ENCODE data around the gene TIMMDC1.
"Not testable (repeated sequence)": the region's sequence is repeated elsewhere in the genome, so short reads cannot be mapped to it uniquely, and the experiment has no call there.

The TIMMDC1 gene

GRCh38 chr3:119557192-119557876 is 59.0 kb downstream of the TIMMDC1 start:
- no peak for DNase-seq

- no peak for DNase-seq
Measured at GRCh38 chr3:119557877-119558269, 59.5 kb downstream of the TIMMDC1 start.

- no peak for DNase-seq
Measured at GRCh38 chr3:119558626-119559317, 60.4 kb downstream of the TIMMDC1 start.

DNA sequence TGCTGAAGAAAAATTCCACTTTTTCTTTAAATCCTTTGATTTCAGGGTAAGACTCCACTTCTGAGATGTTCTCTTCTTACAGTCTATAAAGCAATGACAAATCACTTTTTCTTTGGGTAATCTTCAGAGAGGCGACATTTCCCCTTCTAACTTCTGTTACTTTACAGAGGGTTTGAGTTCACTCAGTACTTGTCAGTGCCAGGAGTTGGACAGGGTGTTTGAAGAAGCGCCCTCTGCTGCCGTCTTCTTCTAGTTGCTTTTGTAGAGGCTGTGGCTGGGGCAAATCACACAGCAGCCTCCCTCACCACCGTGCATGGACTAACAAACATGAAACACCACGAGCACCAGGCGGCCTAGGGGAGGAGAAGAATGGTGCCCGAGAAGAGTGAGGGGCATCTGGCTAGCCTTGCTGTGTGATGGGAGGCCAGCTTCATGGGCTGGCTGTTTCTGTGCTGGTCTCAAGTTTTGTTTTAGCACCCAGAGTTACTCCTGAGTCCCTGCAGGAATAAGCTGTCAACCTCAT is 61.2 kb downstream of the TIMMDC1 start, which contains the start of gene CD80:
CD80 (minus strand) TSS at position 174 of the 523 bp plus-strand sequence. CDS start 1,886 bp downstream, outside the sequence.
- DNase-seq: peak in 11 of 51 donors; percentile 0 to 30 (median 6)

GRCh38 chr3:119560160-119560559 is 61.8 kb downstream of the TIMMDC1 start:
- no peak for DNase-seq

DNA sequence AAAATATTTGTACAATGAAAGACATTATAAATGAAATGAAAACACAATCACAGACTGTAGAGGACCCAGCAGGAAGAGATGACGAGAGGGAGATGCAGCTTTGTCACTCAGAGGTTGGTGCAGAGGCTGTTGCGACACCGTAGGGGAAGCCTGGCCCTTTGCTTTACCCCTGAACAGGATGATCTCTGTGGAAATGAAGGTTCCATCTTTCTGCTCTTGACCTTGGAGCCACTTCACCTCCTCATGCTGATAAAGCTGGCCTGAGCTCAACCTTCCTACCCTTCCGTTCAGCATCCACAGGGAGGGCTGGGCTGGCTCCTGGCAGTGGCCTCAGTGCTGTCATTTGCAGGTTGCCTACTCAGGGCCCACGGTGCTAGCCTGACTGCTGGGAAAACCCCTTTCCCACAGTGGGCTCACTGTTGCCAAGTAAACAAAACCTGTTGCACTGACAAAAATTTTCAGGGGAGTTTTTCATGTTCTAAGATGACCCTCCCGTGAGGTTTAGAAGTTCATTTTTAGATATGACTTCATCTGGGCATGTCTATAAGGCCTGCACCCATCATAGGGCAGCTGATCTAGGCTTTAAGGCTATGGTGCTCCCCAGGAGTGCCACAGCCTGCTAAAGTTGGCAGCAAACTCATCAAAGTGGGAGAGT is 64.1 kb downstream of the TIMMDC1 start:
- DNase-seq: no peak

- DNase-seq: not testable (repeated sequence)
Measured at GRCh38 chr3:119563334-119563733, 65.0 kb downstream of the TIMMDC1 start.

GRCh38 chr3:119569156-119569555 is 70.8 kb downstream of the TIMMDC1 start:
- no peak for DNase-seq

GRCh38 chr3:119570229-119570628 is 71.9 kb downstream of the TIMMDC1 start:
- DNase-seq: no peak

DNA sequence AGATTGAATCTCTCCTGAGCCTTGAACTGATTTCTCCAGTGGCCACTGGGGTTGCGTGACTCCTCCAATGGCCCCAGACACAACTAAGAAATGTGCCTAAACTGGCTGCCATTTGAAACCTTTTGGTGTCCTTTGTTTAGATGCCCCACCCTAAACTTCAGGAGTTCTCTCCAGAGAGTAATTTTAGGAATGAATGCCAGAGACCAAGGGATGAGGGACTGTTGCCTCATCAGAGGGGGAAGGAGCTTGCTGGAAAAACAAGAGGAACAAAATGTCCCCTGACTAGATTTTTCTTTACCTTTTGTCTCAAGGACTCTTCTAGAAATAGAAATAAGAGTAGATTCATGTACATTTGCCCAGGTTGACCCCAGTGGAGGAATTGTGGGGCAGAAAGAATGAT is 72.9 kb downstream of the TIMMDC1 start:
- no peak for DNase-seq

GRCh38 chr3:119571688-119572087 is 73.3 kb downstream of the TIMMDC1 start:
- DNase-seq: no peak

Data from hypothalamus (tissue), 51 donors.